WTC11 (cell line): ENCODE results near the gene PTGER3. TPM values are rescaled to one million over a fixed set of nuclear protein-coding genes. Genes with fewer than 3 reads are reported as not detected.
A peak's percentile ranks its signal among the peaks of the same experiment; 100 is the strongest.

Experiments used
- ATAC-seq: fragments of 200-7000 bp; cut with Tn5 transposase; 2 replicates; pipeline ENCODE4 v1.10.0; 2021; ENCODE audit warnings: mild to moderate bottlenecking, moderate library complexity
- CTCF ChIA-PET: fragments of 300-600 bp; sonication (Branson Sonifier 250); formaldehyde crosslinking; loops from one replicate; lab custom pipeline; 2021; ENCODE audit warnings: antibody characterized with exemption; lab: Charles Lee
- POLR2A ChIA-PET: fragments of 350-600 bp; sonication (Branson Sonifier 250); formaldehyde crosslinking; loops from one replicate; lab custom pipeline; 2021; ENCODE audit warnings: antibody characterized with exemption; lab: Charles Lee
- DNase-seq: peaks from one replicate; pipeline ENCODE4 v3.0.0; 2021; ENCODE audit warnings: low spot score
- H3K27ac Mint-ChIP-seq: 2 replicates; pipeline ENCODE4 v1.8.0; 2021; ENCODE audit warnings: mixed read lengths
- H3K27me3 Mint-ChIP-seq: 2 replicates; pipeline ENCODE4 v1.8.0; 2021; ENCODE audit warnings: low read depth, mild to moderate bottlenecking, moderate library complexity, mixed read lengths
- H3K36me3 Mint-ChIP-seq: 2 replicates; pipeline ENCODE4 v1.8.0; 2021; ENCODE audit warnings: mixed read lengths
- H3K4me1 Mint-ChIP-seq: 2 replicates; pipeline ENCODE4 v1.8.0; 2022; ENCODE audit warnings: mixed read lengths
- H3K4me3 Mint-ChIP-seq: 2 replicates; pipeline ENCODE4 v1.8.0; 2021; ENCODE audit warnings: mild to moderate bottlenecking, moderate library complexity, mixed read lengths
- H3K9me3 Mint-ChIP-seq: 2 replicates; pipeline ENCODE4 v1.8.0; 2021; ENCODE audit warnings: mixed read lengths
- AFF4 ChIP-seq: sonication (generic); formaldehyde crosslinking; IDR thresholded peaks from 2 replicates; pipeline ENCODE4 v1.8.1; 2023; ENCODE audit warnings: mild to moderate bottlenecking, missing genetic modification reagents, borderline replicate concordance
- ATF2 ChIP-seq: sonication (generic); formaldehyde crosslinking; IDR thresholded peaks from 2 replicates; pipeline ENCODE4 v1.8.1; 2022; ENCODE audit warnings: low read depth, missing genetic modification reagents, borderline replicate concordance
- CBFB ChIP-seq: sonication (generic); formaldehyde crosslinking; IDR thresholded peaks from 2 replicates; pipeline ENCODE4 v1.8.1; 2022; ENCODE audit warnings: mild to moderate bottlenecking, low read depth, missing genetic modification reagents
- CREM ChIP-seq: sonication (generic); formaldehyde crosslinking; IDR thresholded peaks from 2 replicates; pipeline ENCODE4 v1.8.1; 2022; ENCODE audit warnings: mild to moderate bottlenecking, missing genetic modification reagents, moderate library complexity
- GRHL2 ChIP-seq: fragments of 250-450 bp; sonication (Bioruptor Pico); IDR thresholded peaks from 2 replicates; pipeline ENCODE4 v1.8.0; 2022; ENCODE audit warnings: mild to moderate bottlenecking, moderate library complexity; ENCODE audit not compliant: insufficient replicate concordance, severe bottlenecking
- HMGA2 ChIP-seq: fragments of 250-450 bp; sonication (Bioruptor Pico); IDR thresholded peaks from 2 replicates; pipeline ENCODE4 v1.4.0; 2021; ENCODE audit warnings: mild to moderate bottlenecking, moderate library complexity
- MAX ChIP-seq: sonication (generic); formaldehyde crosslinking; IDR thresholded peaks from 2 replicates; pipeline ENCODE4 v1.8.0; 2022; ENCODE audit warnings: mild to moderate bottlenecking, missing genetic modification reagents
- MLX ChIP-seq: sonication (generic); formaldehyde crosslinking; IDR thresholded peaks from 2 replicates; pipeline ENCODE4 v1.8.1; 2023; ENCODE audit warnings: mild to moderate bottlenecking, missing genetic modification reagents, moderate library complexity
- SOX15 ChIP-seq: fragments of 250-450 bp; sonication (Bioruptor Pico); IDR thresholded peaks from 2 replicates; pipeline ENCODE4 v1.9.0; 2021; ENCODE audit warnings: mild to moderate bottlenecking
- TCF7 ChIP-seq: sonication (generic); formaldehyde crosslinking; IDR thresholded peaks from 2 replicates; pipeline ENCODE4 v1.8.0; 2022; ENCODE audit warnings: mild to moderate bottlenecking, low read depth, missing genetic modification reagents, moderate library complexity
- USF1 ChIP-seq: sonication (generic); formaldehyde crosslinking; IDR thresholded peaks from 2 replicates; pipeline ENCODE4 v1.8.0; 2022; ENCODE audit warnings: mild to moderate bottlenecking, missing genetic modification reagents
- ZBTB43 ChIP-seq: sonication (generic); formaldehyde crosslinking; IDR thresholded peaks from 2 replicates; pipeline ENCODE4 v1.8.1; 2023; ENCODE audit warnings: mild to moderate bottlenecking, missing genetic modification reagents
- ZNF121 ChIP-seq: sonication (generic); formaldehyde crosslinking; IDR thresholded peaks from 2 replicates; pipeline ENCODE4 v1.8.0; 2023; ENCODE audit warnings: missing genetic modification reagents
- ZNF232 ChIP-seq: sonication (generic); formaldehyde crosslinking; IDR thresholded peaks from 2 replicates; pipeline ENCODE4 v1.8.0; 2022; ENCODE audit warnings: mild to moderate bottlenecking, missing genetic modification reagents
- ZNF281 ChIP-seq: sonication (generic); formaldehyde crosslinking; IDR thresholded peaks from 2 replicates; pipeline ENCODE4 v1.8.0; 2023; ENCODE audit warnings: mild to moderate bottlenecking, missing genetic modification reagents
- ZNF317 ChIP-seq: sonication (generic); formaldehyde crosslinking; IDR thresholded peaks from 2 replicates; pipeline ENCODE4 v1.8.1; 2023; ENCODE audit warnings: low read depth, mild to moderate bottlenecking, moderate library complexity, missing genetic modification reagents, borderline replicate concordance
- ZNF416 ChIP-seq: fragments of 250-450 bp; sonication (Bioruptor Pico); IDR thresholded peaks from 2 replicates; pipeline ENCODE4 v1.9.0; 2021; ENCODE audit warnings: mild to moderate bottlenecking, inconsistent platforms
- ZNF423 ChIP-seq: fragments of 250-450 bp; sonication (Bioruptor Pico); IDR thresholded peaks from 2 replicates; pipeline ENCODE4 v2.1.2; 2022; ENCODE audit warnings: mild to moderate bottlenecking, moderate library complexity
- ZNF671 ChIP-seq: fragments of 250-450 bp; sonication (Bioruptor Pico); IDR thresholded peaks from 2 replicates; pipeline ENCODE4 v1.8.0; 2021; ENCODE audit warnings: mild to moderate bottlenecking
- total RNA-seq: library from RNA; stranded (reverse); gene quantifications from 3 replicates; pipeline ENCODE4 v1.2.3, GENCODE V29; 2021

PTGER3 gene
- total RNA-seq, 1 experiment from 2014 or later, result 0.50 TPM

- CTCF ChIA-PET, result no interaction called here
- no peak overlapping the region for H3K27ac Mint-ChIP-seq
Measured at GRCh38 chr1:71083271-71083670, 35.7 kb upstream of the PTGER3 start.

GRCh38 chr1:71081697-71082080 lies 34.1 kb upstream of the PTGER3 start:
- Mint-ChIP-seq H3K27me3 (peaks cover 46% of the 10 kb centered on the region), H3K9me3 (peaks cover 7% of the 10 kb centered on the region), H3K27ac (no peak overlapping the region; the same call in 1 of the 2 replicates), H3K36me3 (peaks cover 12% of the 10 kb centered on the region), H3K4me1 (peaks cover 8% of the 10 kb centered on the region), H3K4me3 (peak overlapping the region; percentile 87)
- POLR2A ChIA-PET, result no interaction called here
- DNase-seq (peak; percentile 15), ATAC-seq (no peak)
- no peak for TF ChIP-seq ZNF232 (CRISPR knock-in tag)
- no peak for TF ChIP-seq ZNF121 (CRISPR knock-in tag)
- TF ChIP-seq USF1 (CRISPR knock-in tag), result no peak
- TF ChIP-seq ZBTB43 (CRISPR knock-in tag), result no peak
- TF ChIP-seq ZNF671, result no peak
- TF ChIP-seq CBFB (CRISPR knock-in tag), result no peak
- TF ChIP-seq MLX, result no peak
- TF ChIP-seq ZNF281, result no peak
- TF ChIP-seq MAX (CRISPR knock-in tag), result no peak
- CTCF ChIA-PET, result interaction anchor here (0.6 to 1.3 kb wide), 6 partner anchors 10 to 396 kb away, joined by 3 to 5 read pairs (median 3); no protein-coding TSS in a partner anchor

More at GRCh38 chr1:71083271-71083670, 35.7 kb upstream of the PTGER3 start:
- peaks cover 46% of the 10 kb centered on the region for H3K27me3 Mint-ChIP-seq
- H3K4me3 Mint-ChIP-seq, result no peak overlapping the region
- DNase-seq, result no peak
- peaks cover 8% of the 10 kb centered on the region for H3K4me1 Mint-ChIP-seq
- POLR2A ChIA-PET, result no interaction called here
- H3K36me3 Mint-ChIP-seq, result peaks cover 4% of the 10 kb centered on the region
- ATAC-seq, result no peak
- H3K9me3 Mint-ChIP-seq, result peaks cover 7% of the 10 kb centered on the region
- TF ChIP-seq CREM, result no peak
- TF ChIP-seq, all 79 proteins: peak for 0

GRCh38 chr1:71080739-71081696 lies 33.4 kb upstream of the PTGER3 start, which contains the start of gene ZRANB2:
ZRANB2 (minus strand) TSS chr1:71081035; CDS start chr1:71080995, 40 bp downstream.
- H3K27ac Mint-ChIP-seq, result peak within 1 kb of the TSS; percentile 99
- H3K4me1 Mint-ChIP-seq, result peaks cover 8% of the 10 kb centered on the region
- CTCF ChIA-PET, result interaction anchor here (0.6 to 1.3 kb wide), 9 partner anchors 10 to 568 kb away, joined by 3 to 7 read pairs (median 3); no protein-coding TSS in a partner anchor
- H3K36me3 Mint-ChIP-seq, result peaks cover 18% of the 10 kb centered on the region
- DNase-seq (peak; percentile 81), ATAC-seq (peak; percentile 98)
- POLR2A ChIA-PET, result no interaction called here
- H3K9me3 Mint-ChIP-seq, result peaks cover 7% of the 10 kb centered on the region
- H3K4me3 Mint-ChIP-seq, result peak within 1 kb of the TSS; percentile 87
- peaks cover 45% of the 10 kb centered on the region for H3K27me3 Mint-ChIP-seq
- TF ChIP-seq HMGA2 (CRISPR knock-in tag) (0 out of 2 replicates have a peak, but pooled peaks have one; percentile 19), SOX15 (CRISPR knock-in tag) (no peak), ATF2 (CRISPR knock-in tag) (no peak), ZNF121 (CRISPR knock-in tag) (no peak), AFF4 (CRISPR knock-in tag) (no peak), ZNF423 (no peak), TCF7 (CRISPR knock-in tag) (no peak), GRHL2 (CRISPR knock-in tag) (no peak), ZNF416 (CRISPR knock-in tag) (no peak), ZNF317 (no peak)
